Prostate gland (tissue), 2 donors: ENCODE data around the gene GRK4. TPM values are rescaled to one million over a fixed set of nuclear protein-coding genes. Genes with fewer than 3 reads are reported as not detected.

Experiments used
- DNase-seq: peaks from one replicate; pipeline ENCODE4 v3.0.0-alpha.2; 2019; ENCODE audit warnings: low spot score
- H3K27ac ChIP-seq, 2 donors: fragments of 200-600 bp; sonication (generic); 2 replicates each; pipeline ENCODE4 v1.5.1; 2017 to 2019
- H3K27me3 ChIP-seq: fragments of 200-600 bp; sonication (generic); replicated peaks from 2 replicates; pipeline ENCODE4 v1.5.1; 2019; ENCODE audit not compliant: insufficient read depth
- H3K36me3 ChIP-seq, 2 donors: fragments of 200-600 bp; sonication (generic); 1 replicate in 1 of 2; 2 replicates in 1 of 2; pipeline versions ENCODE4 v1.5.1 to v1.8.1; 2017 to 2019
- H3K4me1 ChIP-seq: fragments of 200-600 bp; sonication (generic); replicated peaks from 2 replicates; pipeline ENCODE4 v1.5.1; 2019
- H3K4me3 ChIP-seq, 2 donors: fragments of 200-600 bp; sonication (generic); 2 replicates each; pipeline ENCODE4 v1.5.1; 2017 to 2019
- H3K9me3 ChIP-seq: fragments of 200-600 bp; sonication (generic); 2 replicates; pipeline ENCODE4 v1.5.1; 2017
- CTCF ChIP-seq, 4 experiments: fragments of 200-600 bp in 2 of 4; fragments of 450-650 bp in 2 of 4; sonication (generic) in 2 of 4; IDR thresholded peaks; 1 replicate in 3 of 4; 2 replicates in 1 of 4; pipeline ENCODE4 v1.5.1; 2016 to 2019; ENCODE audit warnings: antibody characterized with exemption in 4 of 4, mild to moderate bottlenecking in 2 of 4, moderate library complexity in 2 of 4
- POLR2A ChIP-seq: fragments of 450-650 bp; IDR thresholded peaks from one replicate; pipeline ENCODE4 v1.6.1; 2016; ENCODE audit warnings: antibody characterized with exemption, mild to moderate bottlenecking
- POLR2AphosphoS5 ChIP-seq: sonication (generic); formaldehyde crosslinking; IDR thresholded peaks from one replicate; pipeline ENCODE4 v1.6.1; 2017; ENCODE audit warnings: antibody characterized with exemption
- WGBS: methylation state at CpG from one replicate; pipeline ENCODE4 v1.1.5; 2018; 5-methylcytosine and 5-hydroxymethylcytosine counted together
- intact Hi-C: fragments of 100-400 bp; cut with DNase I; formaldehyde crosslinking; loops from one replicate; pipeline ENCODE4 v1.14.2; 2022
- total RNA-seq, 2 donors: library from RNA; depleted of rRNA; stranded (reverse); fragments of >200 nt; gene quantifications; one replicate each; pipeline ENCODE4 v1.1.0, GENCODE V29; 2016

Gene GRK4
- total RNA-seq, 2 donors from 2014 or later, result 3.4 to 18.9 TPM

GRCh38 chr4:3060946-3061345 lies 97.6 kb downstream of the GRK4 start:
- Histone ChIP-seq H3K27me3 (no peaks in the 10 kb centered on the region), H3K36me3 (no peaks in the 10 kb centered on the region), H3K9me3 (no peaks in the 10 kb centered on the region), H3K4me3 (no peak overlapping the region), H3K4me1 (no peaks in the 10 kb centered on the region), H3K27ac (no peak overlapping the region)
- DNase-seq, result no peak
- intact Hi-C loops, result no loop called here
- no peak for TF ChIP-seq POLR2A
- no peak for TF ChIP-seq POLR2AphosphoS5
- TF ChIP-seq CTCF (IDR thresholded peaks at IDR 0.05), result no peak
- WGBS, result 81% methylated on average over 6 of the region's 6 CpGs

GRCh38 chr4:3062471-3062870 lies 99.1 kb downstream of the GRK4 start:
- 88% methylated on average over 12 of the region's 12 CpGs for WGBS
- Histone ChIP-seq H3K27me3 (no peaks in the 10 kb centered on the region), H3K4me1 (no peaks in the 10 kb centered on the region), H3K27ac (no peak overlapping the region), H3K36me3 (no peaks in the 10 kb centered on the region), H3K4me3 (no peak overlapping the region), H3K9me3 (no peaks in the 10 kb centered on the region)
- no peak for DNase-seq
- intact Hi-C loops, result no loop called here
- TF ChIP-seq POLR2A (no peak), POLR2AphosphoS5 (no peak), CTCF (IDR thresholded peaks at IDR 0.05) (no peak)

GRCh38 chr4:3065551-3065950 lies 102.2 kb downstream of the GRK4 start:
- WGBS, result 91% methylated on average over 3 of the region's 3 CpGs
- H3K36me3 ChIP-seq, result no peaks in the 10 kb centered on the region
- intact Hi-C loops, result no loop called here
- TF ChIP-seq POLR2A, result no peak
- H3K27me3 ChIP-seq, result no peaks in the 10 kb centered on the region
- H3K4me3 ChIP-seq, result no peak overlapping the region
- H3K27ac ChIP-seq, result no peak overlapping the region
- no peaks in the 10 kb centered on the region for H3K4me1 ChIP-seq
- no peaks in the 10 kb centered on the region for H3K9me3 ChIP-seq
- no peak for DNase-seq

DNA sequence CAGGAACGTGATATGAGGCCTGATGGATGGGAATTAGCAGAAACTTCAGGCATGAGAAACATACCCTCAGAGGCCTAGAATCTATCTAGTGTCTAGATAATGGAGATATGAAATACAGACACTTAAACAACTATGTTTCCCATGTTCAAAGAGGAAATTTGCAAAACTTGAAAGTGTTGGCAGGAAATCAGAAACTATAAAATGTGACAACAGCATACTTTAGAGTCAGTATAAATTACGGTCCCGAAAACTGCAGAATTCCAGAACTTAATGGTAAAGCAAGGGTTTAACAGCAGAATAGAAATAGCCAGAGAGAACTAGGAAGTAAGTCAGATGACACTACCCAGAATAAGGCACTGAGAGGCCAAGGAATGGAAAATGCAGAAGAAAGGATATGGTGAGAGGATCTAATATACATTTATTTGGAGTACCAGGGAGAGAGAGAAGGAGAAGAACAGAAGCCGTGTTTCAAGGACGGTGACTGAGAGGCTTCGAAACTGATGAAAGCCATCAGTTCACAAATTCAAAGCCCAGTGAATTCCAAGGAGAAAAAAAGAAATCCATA lies 103.5 kb downstream of the GRK4 start:
- intact Hi-C loops, result no loop called here
- WGBS, result 63% methylated on average over 6 of the region's 6 CpGs

GRCh38 chr4:3067473-3068001 lies 104.2 kb downstream of the GRK4 start:
- H3K4me3 ChIP-seq, result no peak overlapping the region

More for the DNA sequence above, 103.5 kb downstream of the GRK4 start:
- Histone ChIP-seq H3K27ac (no peak overlapping the region), H3K27me3 (no peaks in the 10 kb centered on the region), H3K9me3 (no peaks in the 10 kb centered on the region), H3K36me3 (no peaks in the 10 kb centered on the region), H3K4me1 (no peaks in the 10 kb centered on the region), H3K4me3 (no peak overlapping the region)
- TF ChIP-seq POLR2A, result no peak
- no peak for TF ChIP-seq POLR2AphosphoS5
- TF ChIP-seq CTCF (IDR thresholded peaks at IDR 0.05), result no peak
- DNase-seq, result no peak

More at GRCh38 chr4:3067473-3068001, 104.2 kb downstream of the GRK4 start:
- H3K4me1 ChIP-seq, result no peaks in the 10 kb centered on the region
- no peak for DNase-seq
- no peaks in the 10 kb centered on the region for H3K9me3 ChIP-seq
- intact Hi-C loops, result no loop called here
- no peak overlapping the region for H3K27ac ChIP-seq
- no peaks in the 10 kb centered on the region for H3K36me3 ChIP-seq
- TF ChIP-seq POLR2A (no peak), CTCF (IDR thresholded peaks at IDR 0.05) (no peak), POLR2AphosphoS5 (no peak)
- WGBS, result 80% methylated on average over 6 of the region's 6 CpGs
- H3K27me3 ChIP-seq, result no peaks in the 10 kb centered on the region
